ENCODE results near the gene PRKCG. TPM values are rescaled to one million over a fixed set of nuclear protein-coding genes. Genes with fewer than 3 reads are reported as not detected.

PRKCG gene
- total RNA-seq, 1 donor from 2014 or later = 1.7 TPM

GRCh38 chr19:53898636-53899341 is 16.8 kb downstream of the PRKCG start:
- no peak for DNase-seq

- no peak for DNase-seq
Observed at GRCh38 chr19:53900191-53900860, 18.3 kb downstream of the PRKCG start.

GRCh38 chr19:53903055-53903680 is 21.2 kb downstream of the PRKCG start:
- no peak for DNase-seq

- DNase-seq = no peak
Observed at GRCh38 chr19:53904909-53905308, 22.9 kb downstream of the PRKCG start.

- no peak for DNase-seq
Observed at GRCh38 chr19:53905787-53906186, 23.8 kb downstream of the PRKCG start.

GRCh38 chr19:53906211-53907192 is 24.5 kb downstream of the PRKCG start:
- DNase-seq = peak; percentile 29

- DNase-seq = no peak
Observed at GRCh38 chr19:53907193-53907581, 25.2 kb downstream of the PRKCG start.

GRCh38 chr19:53907690-53908089 is 25.7 kb downstream of the PRKCG start:
- DNase-seq = no peak

- peak; percentile 82 for DNase-seq
Observed at GRCh38 chr19:53908106-53908934, 26.3 kb downstream of the PRKCG start.

GRCh38 chr19:53908935-53909415 is 27.0 kb downstream of the PRKCG start, which contains the start of gene CACNG7:
CACNG7 (plus strand) TSS chr19:53909278; CDS start chr19:53912832, 3,554 bp downstream.
- peak; percentile 64 for DNase-seq

- no peak for DNase-seq
Observed at GRCh38 chr19:53909471-53910169, 27.6 kb downstream of the PRKCG start.

- DNase-seq = no peak
Observed at GRCh38 chr19:53910170-53910518, 28.1 kb downstream of the PRKCG start.

GRCh38 chr19:53912653-53913052 is 30.7 kb downstream of the PRKCG start:
- DNase-seq = no peak

- DNase-seq = no peak
Observed at GRCh38 chr19:53915000-53915399, 33.0 kb downstream of the PRKCG start.

- DNase-seq = no peak
Observed at GRCh38 chr19:53916004-53916403, 34.0 kb downstream of the PRKCG start.

GRCh38 chr19:53917356-53917755 is 35.4 kb downstream of the PRKCG start:
- no peak for DNase-seq

GRCh38 chr19:53927739-53928138 is 45.7 kb downstream of the PRKCG start:
- no peak for DNase-seq

- no peak for DNase-seq
Observed at GRCh38 chr19:53936029-53936428, 54.0 kb downstream of the PRKCG start.

GRCh38 chr19:53942001-53942786 is 60.2 kb downstream of the PRKCG start:
- DNase-seq = no peak

GRCh38 chr19:53944416-53944815 is 62.4 kb downstream of the PRKCG start:
- DNase-seq = no peak

Data from occipital lobe (tissue), 2 donors.